Psoas muscle (tissue), 8 donors: ENCODE results near the gene PEX12. TPM values are rescaled to one million over a fixed set of nuclear protein-coding genes. Genes with fewer than 3 reads are reported as not detected.

Experiments used
- ATAC-seq, 4 donors: fragments of 200-7000 bp; cut with Tn5 transposase; one replicate each; pipeline ENCODE4 v1.9.1; 2020; ENCODE audit warnings: moderate library complexity in 3 of 4, mild to moderate bottlenecking in 2 of 4
- DNase-seq, 2 donors: peaks; one replicate each; pipeline ENCODE4 v3.0.0-alpha.2; 2020
- H3K27ac ChIP-seq: fragments of 200-600 bp; one replicate; pipeline ENCODE4 v1.8.0; 2022
- H3K27me3 ChIP-seq, 3 donors: fragments of 200-600 bp in 1 of 3; one replicate each; pipeline versions ENCODE4 v1.6.1 to v1.8.0; 2013 to 2022; ENCODE audit warnings: low read length in 2 of 3, mild to moderate bottlenecking in 2 of 3, moderate library complexity in 1 of 3; ENCODE audit not compliant: insufficient read depth in 3 of 3
- H3K36me3 ChIP-seq, 2 donors: fragments of 200-600 bp in 1 of 2; one replicate each; pipeline versions ENCODE4 v1.6.1 to v1.8.0; 2013 to 2022; ENCODE audit warnings: low read depth in 1 of 2, mild to moderate bottlenecking in 1 of 2, moderate library complexity in 1 of 2; ENCODE audit not compliant: insufficient read depth in 1 of 2
- H3K4me1 ChIP-seq: fragments of 200-600 bp; one replicate; pipeline ENCODE4 v1.8.0; 2022
- H3K4me3 ChIP-seq: fragments of 200-600 bp; one replicate; pipeline ENCODE4 v1.8.0; 2022; ENCODE audit warnings: mild to moderate bottlenecking
- H3K9me3 ChIP-seq: fragments of 200-600 bp; one replicate; pipeline ENCODE4 v1.8.0; 2022
- CTCF ChIP-seq: fragments of 200-600 bp; IDR thresholded peaks from one replicate; pipeline ENCODE4 v1.8.0; 2022; ENCODE audit warnings: antibody characterized with exemption
- WGBS, 3 donors: extraction: QIAGEN DNeasy Blood & Tissue Kit; methylation state at CpG; one replicate each; pipeline versions ENCODE4 v1.1.6 to v1.1.7; 2013; 5-methylcytosine and 5-hydroxymethylcytosine counted together
- intact Hi-C, 2 donors: fragments of 100-400 bp; cut with DNase I; formaldehyde crosslinking; loops; one replicate each; pipeline versions ENCODE4 v1.11.0 to v1.14.2; 2022
- long read RNA-seq, 2 donors: library from polyadenylated mRNA; unstranded; transcript quantifications; one replicate each; pipeline ENCODE4 v2.0.0, GENCODE V29; 2021
- polyA plus RNA-seq, 3 donors: library from polyadenylated mRNA; stranded (reverse); fragments of 200-250 nt; gene quantifications; one replicate each; pipeline ENCODE4 v1.2.3, GENCODE V29; 2013
- total RNA-seq, 4 donors: library from RNA; stranded (reverse); fragmentation: NEBNext Ultra II Directional in 2 of 4; extraction: Animal tissue kit (Norgen Biotek cat#: 25700) in 2 of 4; gene quantifications; one replicate each; pipeline versions ENCODE4 v1.2.1 to v1.2.4, GENCODE V29; 2021 to 2023
- donor health status: healthy with polysubstance abuse.
- donor health status: DM: no; HTN: no; CAD: no; lungs with moderate emphysema.
- donor health status: Bipolar disorder and iron deficiency.
- donor health status: healthy.
- donor health status: DM: yes; HTN: yes; CAD: no.
- donor health status: DM: no; HTN: no; CAD: no.
- donor health status: DM: no; HTN: no; CAD: no.
- donor health status: DM: yes; HTN: yes; CAD: no.

Gene PEX12
- 10 to 100 TPM in 1 of 4 donors, 1 to 10 TPM in 3; 4.1 to 11.7 (median 6.6) TPM for total RNA-seq
- polyA plus RNA-seq: 10 to 100 TPM in 1 of 3 donors, 1 to 10 TPM in 2; 3.1 to 11.5 (median 3.6) TPM
- long read RNA-seq, donor 1, partial matches to known transcripts: 1 of 4 reads
- long read RNA-seq, donor 1, other reads (novel, unspliced or antisense): 1 of 4 reads
- long read RNA-seq, donor 2, partial matches to known transcripts: 0 of 5 reads
- long read RNA-seq, donor 2, other reads (novel, unspliced or antisense): 1 of 5 reads

- peak within 1 kb of the TSS; percentile 81 for H3K4me3 ChIP-seq
- H3K36me3 ChIP-seq: peaks cover 4 to 39% of the 10 kb centered on the region in 2 donors
- TF ChIP-seq CTCF: no peak
- 0 to 1% (median 1%) methylated on average over 45 of the region's 45 CpGs for WGBS, 3 donors
- ATAC-seq (peak; percentile 97 to 98 (median 98)), DNase-seq (peak; percentile 88 to 94)
- peaks cover 16% of the 10 kb centered on the region for H3K4me1 ChIP-seq
- no peaks in the 10 kb centered on the region for H3K27me3 ChIP-seq
- peak within 1 kb of the TSS; percentile 94 for H3K27ac ChIP-seq
- H3K9me3 ChIP-seq: no peaks in the 10 kb centered on the region
- intact Hi-C loops: loop anchor here in 1 of 2 donors (1.0 kb wide), 1 partner anchor 9 kb away; the partner anchor contains the start of gene AP2B1
Measured at GRCh38 chr17:35578197-35578928, at the start of gene PEX12. PEX12 (minus strand) TSS chr17:35578571; CDS start chr17:35578021, 550 bp downstream.

- H3K27me3 ChIP-seq: no peaks in the 10 kb centered on the region
- no peaks in the 10 kb centered on the region for H3K9me3 ChIP-seq
- H3K36me3 ChIP-seq: peaks cover 6 to 86% of the 10 kb centered on the region in 2 donors
- intact Hi-C loops: loop anchor here in 1 of 2 donors (5.0 kb wide), 1 partner anchor 35 kb away; no protein-coding TSS in a partner anchor
- no peak overlapping the region for H3K27ac ChIP-seq
- TF ChIP-seq CTCF: no peak
- no peak for DNase-seq
- H3K4me3 ChIP-seq: no peak overlapping the region
- H3K4me1 ChIP-seq: peaks cover 6% of the 10 kb centered on the region
- ATAC-seq: no peak
- 94 to 97% (median 97%) methylated on average over 4 of the region's 4 CpGs for WGBS, 3 donors
Measured at GRCh38 chr17:35627417-35627816, 49.0 kb upstream of the PEX12 start.

GRCh38 chr17:35621768-35622167 is 43.4 kb upstream of the PEX12 start:
- Histone ChIP-seq H3K4me1 (peaks cover 45% of the 10 kb centered on the region), H3K9me3 (no peaks in the 10 kb centered on the region), H3K27me3 (no peaks in the 10 kb centered on the region), H3K4me3 (peak overlapping the region; percentile 33), H3K36me3 (peaks cover 2 to 31% of the 10 kb centered on the region in 2 donors), H3K27ac (peak overlapping the region; percentile 81)
- ATAC-seq (peak in 3 of 4 donors; percentile 50 to 64 (median 51)), DNase-seq (no peak)
- intact Hi-C loops: no loop called here
- TF ChIP-seq CTCF: no peak
- 10 to 36% (median 16%) methylated on average over 1 of the region's 1 CpG for WGBS, 3 donors

GRCh38 chr17:35618628-35619027 is 40.3 kb upstream of the PEX12 start:
- Histone ChIP-seq H3K27me3 (no peaks in the 10 kb centered on the region), H3K4me1 (peaks cover 69% of the 10 kb centered on the region), H3K27ac (peak overlapping the region; percentile 81), H3K9me3 (no peaks in the 10 kb centered on the region), H3K4me3 (no peak overlapping the region), H3K36me3 (no peaks in the 10 kb centered on the region)
- no peak for DNase-seq
- no peak for TF ChIP-seq CTCF
- intact Hi-C loops: loop anchor here in 1 of 2 donors (5.0 kb wide), 1 partner anchor 39 kb away; no protein-coding TSS in a partner anchor
- no peak for ATAC-seq
